ENCODE measurements around the gene HECTD1.
"Not testable (repeated sequence)": the region's sequence is repeated elsewhere in the genome, so short reads cannot be mapped to it uniquely, and the experiment has no call there.

Gene HECTD1

GRCh38 chr14:31251028-31251958 lies 43.7 kb upstream of the HECTD1 start:
- no peaks in the 10 kb centered on the region for H3K79me2 ChIP-seq (ENCODE audit: low read length)
- no peaks in the 10 kb centered on the region for H3K27me3 ChIP-seq (replicated peaks; ENCODE audit: insufficient read depth, low read length)
- no peak for DNase-seq
- H3K9me2 ChIP-seq (replicated peaks; ENCODE audit: insufficient read depth, low read length) = no peaks in the 10 kb centered on the region
- H3K9ac ChIP-seq (ENCODE audit: low read length) = no peak overlapping the region
- no peak overlapping the region for H3K27ac ChIP-seq (ENCODE audit: low read length)
- no peak overlapping the region for H2AFZ ChIP-seq (ENCODE audit: low read length)
- no peaks in the 10 kb centered on the region for H4K20me1 ChIP-seq (ENCODE audit: insufficient read depth, low read length)
- TF ChIP-seq CTCF (IDR thresholded peaks at IDR 0.05; ENCODE audit: low read length) (no peak), EZH2 (optimal IDR thresholded peaks at IDR 0.05; ENCODE audit: low read depth, low read length) (no peak), EZH2phosphoT487 (IDR thresholded peaks at IDR 0.05; ENCODE audit: low read length) (no peak)
- H3K4me2 ChIP-seq (ENCODE audit: low read depth, low read length) = no peak overlapping the region
- no peak overlapping the region for H3K4me3 ChIP-seq (ENCODE audit: low read length)
- H3K4me1 ChIP-seq (ENCODE audit: low read length) = no peaks in the 10 kb centered on the region
- H3K36me3 ChIP-seq (replicated peaks; ENCODE audit: insufficient read depth, low read length) = no peaks in the 10 kb centered on the region
- no peaks in the 10 kb centered on the region for H3F3A ChIP-seq (ENCODE audit: insufficient read depth, low read length)
- H3K9me3 ChIP-seq (replicated peaks; ENCODE audit: insufficient read depth, low read length) = no peaks in the 10 kb centered on the region

GRCh38 chr14:31244626-31245025 lies 37.0 kb upstream of the HECTD1 start:
- Histone ChIP-seq H3K4me2 (ENCODE audit: low read depth, low read length) (no peak overlapping the region), H3K9ac (ENCODE audit: low read length) (no peak overlapping the region), H3K36me3 (replicated peaks; ENCODE audit: insufficient read depth, low read length) (no peaks in the 10 kb centered on the region), H2AFZ (ENCODE audit: low read length) (no peak overlapping the region), H3K79me2 (ENCODE audit: low read length) (no peaks in the 10 kb centered on the region), H3F3A (ENCODE audit: insufficient read depth, low read length) (no peaks in the 10 kb centered on the region), H3K9me3 (replicated peaks; ENCODE audit: insufficient read depth, low read length) (no peaks in the 10 kb centered on the region), H3K27ac (ENCODE audit: low read length) (no peak overlapping the region), H3K4me1 (ENCODE audit: low read length) (no peaks in the 10 kb centered on the region), H3K27me3 (replicated peaks; ENCODE audit: insufficient read depth, low read length) (no peaks in the 10 kb centered on the region), H3K4me3 (ENCODE audit: low read length) (no peak overlapping the region), H3K9me2 (replicated peaks; ENCODE audit: insufficient read depth, low read length) (no peaks in the 10 kb centered on the region), H4K20me1 (ENCODE audit: insufficient read depth, low read length) (no peaks in the 10 kb centered on the region)
- TF ChIP-seq EZH2phosphoT487 (IDR thresholded peaks at IDR 0.05; ENCODE audit: low read length) = no peak
- TF ChIP-seq EZH2 (optimal IDR thresholded peaks at IDR 0.05; ENCODE audit: low read depth, low read length) = no peak
- no peak for TF ChIP-seq CTCF (IDR thresholded peaks at IDR 0.05; ENCODE audit: low read length)
- DNase-seq = no peak

- no peak overlapping the region for H3K9ac ChIP-seq (ENCODE audit: low read length)
- DNase-seq = no peak
- H3K9me3 ChIP-seq (replicated peaks; ENCODE audit: insufficient read depth, low read length) = no peaks in the 10 kb centered on the region
- no peaks in the 10 kb centered on the region for H3K36me3 ChIP-seq (replicated peaks; ENCODE audit: insufficient read depth, low read length)
- H3K4me1 ChIP-seq (ENCODE audit: low read length) = no peaks in the 10 kb centered on the region
- no peak overlapping the region for H3K27ac ChIP-seq (ENCODE audit: low read length)
- no peak overlapping the region for H2AFZ ChIP-seq (ENCODE audit: low read length)
- no peaks in the 10 kb centered on the region for H3K27me3 ChIP-seq (replicated peaks; ENCODE audit: insufficient read depth, low read length)
- H3K4me2 ChIP-seq (ENCODE audit: low read depth, low read length) = no peak overlapping the region
- no peaks in the 10 kb centered on the region for H3K79me2 ChIP-seq (ENCODE audit: low read length)
- no peaks in the 10 kb centered on the region for H3F3A ChIP-seq (ENCODE audit: insufficient read depth, low read length)
- no peak overlapping the region for H3K4me3 ChIP-seq (ENCODE audit: low read length)
- TF ChIP-seq EZH2 (optimal IDR thresholded peaks at IDR 0.05; ENCODE audit: low read depth, low read length) (no peak), EZH2phosphoT487 (IDR thresholded peaks at IDR 0.05; ENCODE audit: low read length) (no peak), CTCF (IDR thresholded peaks at IDR 0.05; ENCODE audit: low read length) (no peak)
- no peaks in the 10 kb centered on the region for H4K20me1 ChIP-seq (ENCODE audit: insufficient read depth, low read length)
- no peaks in the 10 kb centered on the region for H3K9me2 ChIP-seq (replicated peaks; ENCODE audit: insufficient read depth, low read length)
These were observed 36.3 kb upstream of the HECTD1 start for GRCh38 chr14:31243860-31244259.

- not testable (repeated sequence) for H4K20me1 ChIP-seq (ENCODE audit: insufficient read depth, low read length); H3K9ac ChIP-seq (ENCODE audit: low read length); H3K27me3 ChIP-seq (replicated peaks; ENCODE audit: insufficient read depth, low read length); H3K4me3 ChIP-seq (ENCODE audit: low read length); H3K9me2 ChIP-seq (replicated peaks; ENCODE audit: insufficient read depth, low read length); H3K9me3 ChIP-seq (replicated peaks; ENCODE audit: insufficient read depth, low read length); H2AFZ ChIP-seq (ENCODE audit: low read length); H3K36me3 ChIP-seq (replicated peaks; ENCODE audit: insufficient read depth, low read length); DNase-seq; H3K27ac ChIP-seq (ENCODE audit: low read length); H3K79me2 ChIP-seq (ENCODE audit: low read length); H3F3A ChIP-seq (ENCODE audit: insufficient read depth, low read length); H3K4me1 ChIP-seq (ENCODE audit: low read length); H3K4me2 ChIP-seq (ENCODE audit: low read depth, low read length)
These were observed 34.8 kb upstream of the HECTD1 start for GRCh38 chr14:31242161-31242940.

All from MM.1S (cell line).